HepG2 (cell line): Measurements from ENCODE around the gene DLX1. TPM values are rescaled to one million over a fixed set of nuclear protein-coding genes. Genes with fewer than 3 reads are reported as not detected.

Experiments used
- DR1 ChIP-seq: sonication (generic); formaldehyde crosslinking; IDR thresholded peaks from 2 replicates; pipeline ENCODE4 v1.8.0; 2021; ENCODE audit warnings: mild to moderate bottlenecking, missing genetic modification reagents, inconsistent platforms
- EHMT2 ChIP-seq: fragments of 200-600 bp; sonication (generic); IDR thresholded peaks from 2 replicates; pipeline ENCODE4 v1.7.0; 2017; ENCODE audit warnings: antibody characterized with exemption, low read depth, low read length, borderline replicate concordance
- GABPA ChIP-seq, 2 experiments: IDR thresholded peaks; 2 replicates each; pipeline ENCODE4 v1.6.1; 2011 to 2016; ENCODE audit warnings: low read depth in 2 of 2, low read length in 1 of 2, missing biosample characterization in 1 of 2, missing genetic modification characterization in 1 of 2
- HOXA5 ChIP-seq: sonication (generic); formaldehyde crosslinking; IDR thresholded peaks from 2 replicates; pipeline ENCODE4 v1.4.0; 2020; ENCODE audit warnings: missing genetic modification reagents
- JUNB ChIP-seq: sonication (generic); formaldehyde crosslinking; IDR thresholded peaks from 2 replicates; pipeline ENCODE4 v1.8.0; 2022; ENCODE audit warnings: missing genetic modification reagents, mild to moderate bottlenecking, borderline replicate concordance
- KDM2A ChIP-seq: sonication (generic); formaldehyde crosslinking; IDR thresholded peaks from 2 replicates; pipeline ENCODE4 v1.4.0; 2020; ENCODE audit warnings: low read depth, missing genetic modification reagents, borderline replicate concordance
- NR2C2 ChIP-seq: sonication (generic); formaldehyde crosslinking; IDR thresholded peaks from 2 replicates; pipeline ENCODE4 v1.4.0; 2020; ENCODE audit warnings: missing genetic modification reagents, mild to moderate bottlenecking, moderate library complexity, borderline replicate concordance
- POGZ ChIP-seq: sonication (generic); formaldehyde crosslinking; IDR thresholded peaks from 2 replicates; pipeline ENCODE4 v1.4.0; 2020; ENCODE audit warnings: mild to moderate bottlenecking, missing genetic modification reagents
- RFX5 ChIP-seq: IDR thresholded peaks from 2 replicates; pipeline ENCODE4 v1.6.1; 2011; ENCODE audit warnings: low read depth, low read length, improper control_type of control experiment
- SIX4 ChIP-seq: sonication (generic); formaldehyde crosslinking; IDR thresholded peaks from 2 replicates; pipeline ENCODE4 v1.4.0; 2020; ENCODE audit warnings: missing genetic modification reagents
- TAF1 ChIP-seq: sonication (generic); formaldehyde crosslinking; IDR thresholded peaks from 2 replicates; pipeline ENCODE4 v1.4.0; 2020; ENCODE audit warnings: missing genetic modification reagents
- ZNF563 ChIP-seq: sonication (generic); formaldehyde crosslinking; IDR thresholded peaks from 2 replicates; pipeline ENCODE4 v1.8.0; 2022; ENCODE audit warnings: mild to moderate bottlenecking, moderate library complexity, missing genetic modification reagents
- ZNF567 ChIP-seq: sonication (generic); formaldehyde crosslinking; IDR thresholded peaks from 2 replicates; pipeline ENCODE4 v1.8.1; 2023; ENCODE audit warnings: mild to moderate bottlenecking, missing genetic modification reagents, borderline replicate concordance
- ZNF782 ChIP-seq: sonication (generic); formaldehyde crosslinking; IDR thresholded peaks from 2 replicates; pipeline ENCODE4 v1.4.0; 2020; ENCODE audit warnings: missing genetic modification reagents, mild to moderate bottlenecking, borderline replicate concordance
- ZNF879 ChIP-seq: sonication (generic); formaldehyde crosslinking; IDR thresholded peaks from 2 replicates; pipeline ENCODE4 v1.8.1; 2023; ENCODE audit warnings: missing genetic modification reagents
- ZSCAN20 ChIP-seq: sonication (generic); formaldehyde crosslinking; IDR thresholded peaks from 2 replicates; pipeline ENCODE4 v1.4.0; 2020; ENCODE audit warnings: missing genetic modification reagents, mild to moderate bottlenecking, borderline replicate concordance
- polyA plus RNA-seq, 8 experiments: library from polyadenylated mRNA; depleted of rRNA in 3 of 8; stranded (reverse) in 7 of 8; unstranded in 1 of 8; fragments of >200 nt; fragmentation: Illumina TruSeq in 4 of 8; extraction: Trizol in 4 of 8; gene quantifications; 2 replicates each; pipeline versions ENCODE4 v1.2.1 to v1.2.3, GENCODE V29; 2011 to 2016; ENCODE audit warnings: low read depth in 4 of 8, missing spikeins in 1 of 8, mixed read lengths in 1 of 8; ENCODE audit not compliant: insufficient read depth in 1 of 8
- total RNA-seq, 5 experiments: library from RNA; depleted of rRNA; stranded (reverse); fragments of >200 nt; fragmentation: Illumina TruSeq; extraction: Trizol; gene quantifications; 2 replicates each; pipeline ENCODE4 v1.2.3, GENCODE V29; 2016; ENCODE audit warnings: low read depth in 1 of 5
- TF ChIP-seq, protein P1 (sequence below): sonication (generic); formaldehyde crosslinking; IDR thresholded peaks from 2 replicates; pipeline ENCODE4 v1.5.1; 2020; ENCODE audit warnings: missing genetic modification reagents, mild to moderate bottlenecking, borderline replicate concordance
- TF ChIP-seq, protein P2 (sequence below): sonication (generic); formaldehyde crosslinking; IDR thresholded peaks from 2 replicates; pipeline ENCODE4 v1.4.0; 2020; ENCODE audit warnings: missing genetic modification reagents, borderline replicate concordance
- TF ChIP-seq, protein P3 (sequence below): sonication (generic); formaldehyde crosslinking; IDR thresholded peaks from 2 replicates; pipeline ENCODE4 v1.5.0; 2020; ENCODE audit warnings: mild to moderate bottlenecking, missing genetic modification reagents
- TF ChIP-seq, protein P4 (sequence below): sonication (generic); formaldehyde crosslinking; IDR thresholded peaks from 2 replicates; pipeline ENCODE4 v1.8.0; 2022; ENCODE audit warnings: missing genetic modification reagents, mild to moderate bottlenecking, borderline replicate concordance
- TF ChIP-seq, protein P5 (sequence below): sonication (generic); formaldehyde crosslinking; IDR thresholded peaks from 2 replicates; pipeline ENCODE4 v1.8.1; 2023; ENCODE audit warnings: missing genetic modification reagents, mild to moderate bottlenecking, borderline replicate concordance

The DLX1 gene
- total and polyA plus RNA-seq, 2 of the 13 experiments (the other 11 are each of a cell fraction or from before 2014, with no cell fraction given) = 0.18 to 0.86 TPM

DNA sequence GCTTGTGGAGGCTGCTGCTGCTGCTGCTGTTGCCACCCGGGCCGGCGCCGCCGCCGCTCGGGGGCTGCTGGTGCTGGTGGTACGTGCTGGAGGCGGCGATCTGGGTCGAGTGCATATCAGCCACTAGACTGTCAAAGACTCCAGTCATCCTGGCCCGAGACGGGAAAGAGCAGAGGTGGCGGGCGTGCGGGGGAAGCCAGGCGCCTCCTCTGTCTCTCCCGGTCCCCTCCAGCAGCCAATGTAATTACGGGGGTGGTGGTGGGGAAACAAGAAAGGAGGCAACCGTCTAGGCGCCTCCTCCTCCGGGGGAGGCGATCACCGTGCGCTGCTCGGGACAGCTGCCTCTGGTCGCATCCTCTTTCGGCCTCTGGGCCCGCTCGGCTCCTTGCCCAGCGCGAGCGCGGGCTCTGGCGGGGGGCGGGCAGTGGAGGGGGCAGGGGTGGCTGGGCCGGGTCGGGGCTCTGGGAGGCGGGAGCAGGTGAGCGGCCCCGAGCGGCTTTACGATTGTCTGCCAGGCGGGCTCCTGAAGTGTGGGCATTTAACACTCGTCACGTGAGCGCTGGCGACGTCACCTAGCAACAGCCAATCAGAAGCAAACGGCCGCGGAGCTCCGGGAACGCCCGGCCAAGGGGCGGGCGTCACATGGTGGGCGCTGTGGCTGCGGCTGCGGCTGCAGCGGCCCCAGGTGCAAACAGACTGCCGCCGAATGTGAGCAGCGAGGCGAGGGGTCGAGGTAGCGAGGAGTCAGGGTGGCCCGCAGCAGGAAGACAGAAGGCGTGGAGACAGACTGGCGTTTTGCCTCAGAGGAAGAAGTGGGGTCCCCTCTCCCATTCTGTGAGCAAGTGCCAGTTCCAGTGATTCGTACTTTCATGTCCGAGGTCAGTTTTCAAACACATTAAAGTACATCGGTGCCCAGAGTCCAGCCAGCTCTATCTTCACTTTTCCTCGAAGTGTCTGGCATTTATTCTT lies 17.4 kb downstream of the DLX1 start, which contains the start of gene DLX2 (continued):
- peak; percentile 83 for TF ChIP-seq KDM2A (CRISPR knock-in tag)
- TF ChIP-seq ZNF879 = peak; percentile 92
- peak; percentile 88 for TF ChIP-seq HOXA5
- peak; percentile 47; the same call in 1 of the 2 replicates for TF ChIP-seq ZNF782 (CRISPR knock-in tag)
- peak; percentile 55; the same call in 1 of the 2 replicates for TF ChIP-seq TAF1 (CRISPR knock-in tag)
- no peak for TF ChIP-seq JUNB
- no peak; the same call in 1 of the 2 replicates for TF ChIP-seq ZNF567
- TF ChIP-seq DR1 = peak; percentile 86
- peak; percentile 95 for TF ChIP-seq ZNF563 (CRISPR knock-in tag)
- TF ChIP-seq, protein P1, sequence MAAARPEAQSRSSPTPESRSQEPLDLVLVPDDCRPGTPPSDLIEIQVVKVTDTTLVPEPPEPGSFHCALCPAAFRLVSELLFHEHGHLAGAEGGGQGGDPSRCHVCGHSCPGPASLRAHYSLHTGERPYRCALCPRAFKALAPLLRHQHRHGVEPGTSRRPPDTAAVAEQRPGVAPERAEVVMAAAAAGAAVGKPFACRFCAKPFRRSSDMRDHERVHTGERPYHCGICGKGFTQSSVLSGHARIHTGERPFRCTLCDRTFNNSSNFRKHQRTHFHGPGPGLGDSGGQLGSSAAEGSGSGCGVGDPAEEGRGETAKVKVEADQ (CRISPR knock-in tag) = 0 out of 2 replicates have a peak, but pooled peaks have one; percentile 35
- TF ChIP-seq SIX4 (CRISPR knock-in tag) = no peak
- no peak for TF ChIP-seq GABPA (IDR thresholded peaks at IDR 0.05; ENCODE audit: low read depth, low read length)
- TF ChIP-seq GABPA (CRISPR knock-in tag; IDR thresholded peaks at IDR 0.05; ENCODE audit: low read depth) = no peak
- TF ChIP-seq POGZ (CRISPR knock-in tag) = peak; percentile 69
- TF ChIP-seq NR2C2 (CRISPR knock-in tag) = no peak
- TF ChIP-seq, protein P2, sequence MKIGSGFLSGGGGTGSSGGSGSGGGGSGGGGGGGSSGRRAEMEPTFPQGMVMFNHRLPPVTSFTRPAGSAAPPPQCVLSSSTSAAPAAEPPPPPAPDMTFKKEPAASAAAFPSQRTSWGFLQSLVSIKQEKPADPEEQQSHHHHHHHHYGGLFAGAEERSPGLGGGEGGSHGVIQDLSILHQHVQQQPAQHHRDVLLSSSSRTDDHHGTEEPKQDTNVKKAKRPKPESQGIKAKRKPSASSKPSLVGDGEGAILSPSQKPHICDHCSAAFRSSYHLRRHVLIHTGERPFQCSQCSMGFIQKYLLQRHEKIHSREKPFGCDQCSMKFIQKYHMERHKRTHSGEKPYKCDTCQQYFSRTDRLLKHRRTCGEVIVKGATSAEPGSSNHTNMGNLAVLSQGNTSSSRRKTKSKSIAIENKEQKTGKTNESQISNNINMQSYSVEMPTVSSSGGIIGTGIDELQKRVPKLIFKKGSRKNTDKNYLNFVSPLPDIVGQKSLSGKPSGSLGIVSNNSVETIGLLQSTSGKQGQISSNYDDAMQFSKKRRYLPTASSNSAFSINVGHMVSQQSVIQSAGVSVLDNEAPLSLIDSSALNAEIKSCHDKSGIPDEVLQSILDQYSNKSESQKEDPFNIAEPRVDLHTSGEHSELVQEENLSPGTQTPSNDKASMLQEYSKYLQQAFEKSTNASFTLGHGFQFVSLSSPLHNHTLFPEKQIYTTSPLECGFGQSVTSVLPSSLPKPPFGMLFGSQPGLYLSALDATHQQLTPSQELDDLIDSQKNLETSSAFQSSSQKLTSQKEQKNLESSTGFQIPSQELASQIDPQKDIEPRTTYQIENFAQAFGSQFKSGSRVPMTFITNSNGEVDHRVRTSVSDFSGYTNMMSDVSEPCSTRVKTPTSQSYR (CRISPR knock-in tag) = no peak
- TF ChIP-seq, protein P3, sequence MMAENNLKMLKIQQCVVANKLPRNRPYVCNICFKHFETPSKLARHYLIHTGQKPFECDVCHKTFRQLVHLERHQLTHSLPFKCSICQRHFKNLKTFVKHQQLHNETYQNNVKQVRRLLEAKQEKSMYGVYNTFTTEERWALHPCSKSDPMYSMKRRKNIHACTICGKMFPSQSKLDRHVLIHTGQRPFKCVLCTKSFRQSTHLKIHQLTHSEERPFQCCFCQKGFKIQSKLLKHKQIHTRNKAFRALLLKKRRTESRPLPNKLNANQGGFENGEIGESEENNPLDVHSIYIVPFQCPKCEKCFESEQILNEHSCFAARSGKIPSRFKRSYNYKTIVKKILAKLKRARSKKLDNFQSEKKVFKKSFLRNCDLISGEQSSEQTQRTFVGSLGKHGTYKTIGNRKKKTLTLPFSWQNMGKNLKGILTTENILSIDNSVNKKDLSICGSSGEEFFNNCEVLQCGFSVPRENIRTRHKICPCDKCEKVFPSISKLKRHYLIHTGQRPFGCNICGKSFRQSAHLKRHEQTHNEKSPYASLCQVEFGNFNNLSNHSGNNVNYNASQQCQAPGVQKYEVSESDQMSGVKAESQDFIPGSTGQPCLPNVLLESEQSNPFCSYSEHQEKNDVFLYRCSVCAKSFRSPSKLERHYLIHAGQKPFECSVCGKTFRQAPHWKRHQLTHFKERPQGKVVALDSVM (CRISPR knock-in tag) = peak; percentile 70
- TF ChIP-seq EHMT2 = no peak
- TF ChIP-seq, protein P4, sequence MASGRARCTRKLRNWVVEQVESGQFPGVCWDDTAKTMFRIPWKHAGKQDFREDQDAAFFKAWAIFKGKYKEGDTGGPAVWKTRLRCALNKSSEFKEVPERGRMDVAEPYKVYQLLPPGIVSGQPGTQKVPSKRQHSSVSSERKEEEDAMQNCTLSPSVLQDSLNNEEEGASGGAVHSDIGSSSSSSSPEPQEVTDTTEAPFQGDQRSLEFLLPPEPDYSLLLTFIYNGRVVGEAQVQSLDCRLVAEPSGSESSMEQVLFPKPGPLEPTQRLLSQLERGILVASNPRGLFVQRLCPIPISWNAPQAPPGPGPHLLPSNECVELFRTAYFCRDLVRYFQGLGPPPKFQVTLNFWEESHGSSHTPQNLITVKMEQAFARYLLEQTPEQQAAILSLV (CRISPR knock-in tag) = peak; percentile 73; the same call in 1 of the 2 replicates
- TF ChIP-seq, protein P5, sequence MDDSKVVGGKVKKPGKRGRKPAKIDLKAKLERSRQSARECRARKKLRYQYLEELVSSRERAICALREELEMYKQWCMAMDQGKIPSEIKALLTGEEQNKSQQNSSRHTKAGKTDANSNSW (CRISPR knock-in tag) = peak; percentile 88; the same call in 1 of the 2 replicates
- peak; percentile 96 for TF ChIP-seq ZSCAN20 (CRISPR knock-in tag)
- TF ChIP-seq RFX5 = peak; percentile 85
